Suppressor macrophage treated with lipopolysaccharide for 4 hours (primary cell): Measurements from ENCODE around the gene OR10J5.
A peak's percentile ranks its signal among the peaks of the same experiment; 100 is the strongest.
"Not testable (repeated sequence)": the region's sequence is repeated elsewhere in the genome, so short reads cannot be mapped to it uniquely, and the experiment has no call there.

Experiments
- DNase-seq: peaks from one replicate; pipeline ENCODE4 v3.0.0-alpha.2; 2020

OR10J5 gene, protein sequence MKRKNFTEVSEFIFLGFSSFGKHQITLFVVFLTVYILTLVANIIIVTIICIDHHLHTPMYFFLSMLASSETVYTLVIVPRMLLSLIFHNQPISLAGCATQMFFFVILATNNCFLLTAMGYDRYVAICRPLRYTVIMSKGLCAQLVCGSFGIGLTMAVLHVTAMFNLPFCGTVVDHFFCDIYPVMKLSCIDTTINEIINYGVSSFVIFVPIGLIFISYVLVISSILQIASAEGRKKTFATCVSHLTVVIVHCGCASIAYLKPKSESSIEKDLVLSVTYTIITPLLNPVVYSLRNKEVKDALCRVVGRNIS

GRCh38 chr1:159535907-159536306 is at the start of gene OR10J5:
OR10J5 (minus strand) TSS chr1:159536007; CDS start chr1:159536007, 0 bp downstream.
- DNase-seq: no peak

DNA sequence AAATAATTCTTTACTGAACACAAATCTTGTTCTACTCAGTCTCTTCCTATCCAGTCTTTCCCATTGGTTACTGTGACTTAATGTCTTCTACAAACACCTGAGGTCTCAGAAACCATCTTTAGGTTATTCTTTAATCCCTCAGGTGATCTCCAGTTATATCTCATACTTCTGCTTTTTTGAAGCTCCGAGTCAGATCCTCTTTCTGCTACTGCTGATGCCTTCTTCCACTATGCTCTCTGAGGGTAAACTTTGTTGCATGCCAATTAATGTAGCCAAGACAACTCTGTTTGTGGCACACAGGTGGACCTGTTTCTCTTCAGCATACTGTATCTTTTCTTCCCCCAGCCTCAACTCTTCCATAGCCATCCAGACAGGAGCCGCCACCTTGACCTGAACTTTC is 48.7 kb upstream of the OR10J5 start:
- no peak for DNase-seq

GRCh38 chr1:159581422-159581821 is 45.6 kb upstream of the OR10J5 start:
- no peak for DNase-seq

DNA sequence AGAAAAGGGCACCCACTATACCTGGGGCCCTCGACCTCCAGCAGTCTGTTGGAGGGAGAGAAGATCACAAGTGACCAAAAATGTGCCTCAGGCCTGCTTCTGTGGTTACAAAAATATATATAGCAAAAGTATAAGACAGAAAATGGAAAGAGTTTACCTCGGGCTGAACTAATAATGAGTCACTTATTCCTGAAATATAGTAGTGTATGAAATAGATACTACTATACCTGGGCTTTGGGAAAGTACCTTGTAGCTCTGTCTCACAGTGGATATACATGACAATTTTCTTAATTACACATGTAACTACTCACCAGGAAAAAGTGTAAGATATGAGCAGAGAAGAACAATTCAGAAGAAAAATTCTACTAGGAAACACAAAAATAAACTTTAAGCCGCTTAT is 44.5 kb upstream of the OR10J5 start:
- DNase-seq: no peak

- no peak for DNase-seq
Measured at GRCh38 chr1:159577446-159577845, 41.6 kb upstream of the OR10J5 start.

DNA sequence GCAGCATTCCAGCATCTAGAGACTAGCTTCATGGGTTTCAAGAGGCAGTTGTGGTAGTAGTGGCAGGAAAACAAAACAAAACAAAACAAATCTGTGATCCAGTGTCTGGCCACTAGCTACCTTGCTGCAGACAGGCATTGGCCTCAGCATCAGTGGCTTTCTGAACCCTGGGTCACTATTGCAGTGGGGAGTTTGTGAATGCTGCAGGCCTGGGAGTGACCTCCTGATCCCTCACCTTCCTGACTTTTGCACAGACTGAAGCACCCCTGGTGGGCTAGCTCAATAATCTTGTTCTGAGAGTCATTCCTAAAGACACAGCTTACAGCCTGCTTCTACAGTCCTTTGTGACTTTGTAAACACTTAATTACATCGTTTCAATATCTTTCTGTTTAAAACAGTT is 26.9 kb upstream of the OR10J5 start:
- DNase-seq: no peak

DNA sequence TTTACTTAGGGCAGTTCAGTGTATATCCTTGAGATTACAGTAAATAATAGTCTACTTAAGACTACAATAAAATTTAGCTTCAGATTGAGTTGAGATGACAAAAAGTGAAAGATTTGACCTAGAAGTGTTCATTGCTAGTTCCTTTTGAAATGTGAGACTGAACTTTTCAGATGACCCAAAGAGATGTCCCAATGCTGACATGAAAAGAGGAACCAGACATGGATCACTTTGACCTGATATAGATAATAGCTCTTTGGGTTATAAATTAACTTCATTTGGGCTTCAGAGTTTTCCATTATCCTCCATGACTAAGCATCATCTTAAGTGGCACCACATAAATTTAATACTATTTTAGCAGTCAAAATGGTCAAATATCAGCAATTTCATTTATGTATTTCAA is 25.7 kb upstream of the OR10J5 start:
- DNase-seq: peak; percentile 19

- no peak for DNase-seq
Measured at GRCh38 chr1:159560599-159560998, 24.8 kb upstream of the OR10J5 start.

DNA sequence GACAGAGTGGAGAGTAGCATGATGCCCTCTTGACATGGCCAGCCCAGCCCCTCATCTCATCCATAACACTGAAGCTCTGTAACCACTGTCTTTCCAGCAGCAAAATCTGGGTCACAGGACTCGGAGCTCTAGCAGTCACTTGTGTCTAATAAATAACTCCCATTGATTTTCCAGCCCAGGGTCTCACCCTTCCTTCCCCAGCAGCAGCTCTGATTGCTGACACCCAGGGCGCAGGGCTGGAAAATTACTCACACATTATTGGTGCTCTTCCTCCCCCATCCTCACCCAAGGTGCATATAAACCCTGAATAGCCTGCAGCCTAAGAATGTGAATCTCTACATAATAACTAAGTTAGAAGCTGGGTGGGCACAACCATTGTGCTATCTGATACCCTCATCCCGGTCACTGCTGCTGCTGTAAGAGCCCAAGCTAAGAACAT is 21.1 kb upstream of the OR10J5 start:
- DNase-seq: no peak

- peak; percentile 22 for DNase-seq
Measured at GRCh38 chr1:159554696-159555095, 18.9 kb upstream of the OR10J5 start.

- peak; percentile 27 for DNase-seq
Measured at GRCh38 chr1:159554261-159554660, 18.5 kb upstream of the OR10J5 start.

- peak; percentile 14 for DNase-seq
Measured at GRCh38 chr1:159548126-159548525, 12.3 kb upstream of the OR10J5 start.

DNA sequence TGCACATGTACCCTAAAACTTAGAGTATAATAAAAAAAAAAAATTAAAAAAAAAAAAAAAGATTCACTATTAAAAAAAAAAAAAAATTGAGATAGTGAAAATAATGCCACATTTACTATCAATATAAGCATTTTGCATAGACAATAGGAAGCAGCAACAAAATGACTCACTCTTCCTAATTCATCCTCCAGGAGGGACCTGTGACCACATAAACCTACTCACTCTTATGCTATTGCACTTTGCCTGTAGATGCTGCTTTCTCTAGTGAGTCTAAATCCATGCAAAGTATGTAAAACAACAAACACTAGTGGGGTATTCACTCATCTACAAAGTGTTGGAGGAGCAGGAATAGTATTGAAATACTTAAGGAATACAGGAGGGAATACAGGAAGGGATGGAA is 2.9 kb downstream of the OR10J5 start:
- DNase-seq: no peak

DNA sequence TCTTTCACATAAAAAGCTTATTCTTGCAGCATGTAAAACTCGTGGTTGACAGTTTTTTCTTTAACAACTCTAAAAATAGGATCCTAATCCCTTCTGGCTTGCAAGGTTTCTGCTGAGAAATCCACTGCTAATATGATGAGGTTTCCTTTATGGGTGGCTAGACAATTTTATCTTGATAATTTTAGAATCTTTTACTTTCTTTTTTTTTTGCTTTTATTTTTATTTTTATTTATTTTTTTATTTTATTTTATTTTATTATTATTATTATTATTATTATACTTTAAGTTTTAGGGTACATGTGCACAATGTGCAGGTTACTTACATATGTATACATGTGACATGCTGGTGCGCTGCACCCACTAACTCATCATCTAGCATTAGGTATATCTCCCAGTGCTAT is 11.0 kb downstream of the OR10J5 start:
- not testable (repeated sequence) for DNase-seq

- no peak for DNase-seq
Measured at GRCh38 chr1:159510229-159510541, 25.6 kb downstream of the OR10J5 start.

DNA sequence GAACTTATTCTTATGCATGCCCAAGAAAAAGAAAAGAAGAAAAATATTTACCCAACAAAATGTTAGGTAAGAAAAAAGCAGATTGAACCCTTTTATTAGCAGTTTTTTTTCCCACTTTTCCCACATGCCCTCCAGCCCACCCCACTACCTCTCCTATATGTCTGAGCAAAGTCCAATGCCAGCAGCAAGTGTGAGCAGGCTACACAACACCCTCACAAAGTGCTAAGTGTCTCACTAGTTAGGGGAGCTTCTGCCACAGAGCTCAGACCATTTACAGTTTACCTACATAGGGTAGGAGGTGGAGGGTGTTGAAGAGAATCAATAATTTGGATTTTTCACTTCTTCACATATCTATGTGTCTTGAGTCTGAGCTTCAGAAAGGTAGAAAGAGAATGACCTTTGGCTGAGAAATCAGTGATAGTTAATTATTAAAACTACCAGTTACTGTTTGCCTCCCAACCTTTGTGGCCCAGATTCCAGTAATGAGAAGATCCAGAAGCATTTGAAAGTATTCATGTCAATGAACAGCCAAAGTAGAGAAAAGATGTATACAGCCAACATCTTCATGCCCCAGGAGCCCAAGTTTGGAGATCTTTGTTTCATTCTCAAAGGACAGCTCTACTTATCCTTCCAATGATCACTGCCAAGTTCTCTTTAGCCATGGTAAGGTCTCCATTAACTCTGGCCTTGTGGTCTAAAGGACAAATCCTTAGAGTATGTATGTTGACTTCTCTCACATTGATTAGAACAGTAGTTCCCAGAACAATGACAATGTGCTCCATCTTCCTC is 26.2 kb downstream of the OR10J5 start:
- no peak for DNase-seq

DNA sequence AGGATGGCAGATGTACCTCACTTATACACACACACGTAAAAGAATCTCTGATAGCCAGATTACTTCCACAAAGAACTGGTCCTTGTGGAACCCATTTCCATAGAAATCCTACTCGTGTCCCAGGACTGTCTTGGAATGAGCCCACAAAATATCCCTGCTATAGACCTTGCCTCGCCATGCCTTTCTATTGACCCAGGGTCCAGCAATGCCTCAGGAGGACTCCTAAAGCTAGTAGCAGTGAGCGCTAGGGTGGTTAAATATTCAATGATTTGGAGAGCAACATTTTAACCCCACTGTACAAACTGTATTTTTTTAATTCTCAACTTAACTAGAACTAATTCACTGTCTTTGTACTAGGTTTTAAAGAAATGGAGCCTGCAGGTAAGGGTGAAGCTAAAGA is 26.9 kb downstream of the OR10J5 start:
- DNase-seq: no peak

DNA sequence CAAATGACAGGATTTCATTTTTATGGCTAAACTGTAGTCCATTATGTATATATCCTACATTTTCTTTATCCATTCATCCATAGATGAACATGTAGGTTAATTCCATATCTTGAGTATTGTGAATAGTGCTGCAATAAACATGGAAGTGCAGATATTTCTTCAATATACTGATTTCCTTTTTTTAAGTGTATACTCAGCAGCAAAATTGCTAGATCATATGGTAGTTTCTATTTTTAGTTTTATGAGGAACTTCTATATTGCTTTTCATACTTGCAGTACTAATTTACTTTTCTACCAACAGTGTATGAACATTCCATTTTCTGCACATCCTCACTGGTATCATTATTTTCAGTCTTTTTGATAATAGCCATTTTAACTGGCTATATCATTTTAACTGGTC is 30.1 kb downstream of the OR10J5 start:
- DNase-seq: no peak

- DNase-seq: peak; percentile 25
Measured at GRCh38 chr1:159501082-159501481, 34.7 kb downstream of the OR10J5 start.

DNA sequence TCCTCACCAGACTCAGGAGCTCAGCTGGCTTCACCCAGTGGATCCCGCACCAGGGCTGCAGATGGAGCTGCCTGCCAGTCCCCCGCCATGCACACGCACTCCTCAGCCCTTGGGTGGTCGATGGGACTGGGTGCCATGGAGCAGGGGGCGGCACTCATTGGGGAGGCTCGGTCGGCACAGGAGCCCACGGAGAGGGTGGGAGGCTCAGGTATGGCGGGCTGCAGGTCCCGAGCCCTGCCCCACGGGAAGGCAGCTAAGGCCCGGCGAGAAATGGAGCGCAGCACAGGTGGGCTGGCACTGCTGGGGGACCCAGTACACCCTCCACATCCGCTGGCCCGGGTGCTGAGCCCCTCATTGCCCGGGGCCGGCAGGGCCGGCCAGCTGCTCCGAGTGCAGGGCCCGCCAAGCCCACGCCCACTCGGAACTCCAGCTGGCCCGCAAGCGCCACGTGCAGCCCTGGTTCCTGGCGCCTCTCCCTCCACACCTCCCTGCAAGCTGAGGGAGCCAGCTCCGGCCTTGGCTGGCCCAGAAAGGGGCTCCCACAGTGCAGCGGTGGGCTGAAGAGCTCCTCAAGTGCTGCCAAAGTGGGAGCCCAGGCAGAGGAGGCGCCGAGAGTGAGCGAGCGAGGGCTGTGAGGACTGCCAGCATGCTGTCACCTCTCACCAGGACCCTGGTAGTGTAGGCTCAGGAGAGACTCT is 41.1 kb downstream of the OR10J5 start:
- DNase-seq: not testable (repeated sequence)

- DNase-seq: no peak
Measured at GRCh38 chr1:159493354-159493753, 42.5 kb downstream of the OR10J5 start.

- no peak for DNase-seq
Measured at GRCh38 chr1:159492575-159493323, 43.1 kb downstream of the OR10J5 start.
